HEK293T (cell line): ENCODE data around the gene ZFP62.

ENCODE experiments used
- BHLHE40 ChIP-seq: fragments of 450-650 bp; IDR thresholded peaks from 2 replicates; pipeline ENCODE4 v1.6.1; 2016; ENCODE audit warnings: mild to moderate bottlenecking, moderate library complexity, borderline replicate concordance
- LEF1 ChIP-seq: fragments of 450-650 bp; IDR thresholded peaks from 2 replicates; pipeline ENCODE4 v1.6.1; 2017; ENCODE audit warnings: mild to moderate bottlenecking, borderline replicate concordance
- NFRKB ChIP-seq: fragments of 450-650 bp; IDR thresholded peaks from 2 replicates; pipeline ENCODE4 v1.6.1; 2016; ENCODE audit warnings: mild to moderate bottlenecking, moderate library complexity
- PKNOX1 ChIP-seq: fragments of 450-650 bp; IDR thresholded peaks from 2 replicates; pipeline ENCODE4 v1.6.1; 2016
- SUZ12 ChIP-seq: fragments of 450-650 bp; IDR thresholded peaks from 2 replicates; pipeline ENCODE4 v1.6.1; 2016; ENCODE audit warnings: mild to moderate bottlenecking
- ZNF384 ChIP-seq: fragments of 450-650 bp; IDR thresholded peaks from 2 replicates; pipeline ENCODE4 v1.6.1; 2016

- TF ChIP-seq SUZ12 (no peak), ZNF384 (no peak), LEF1 (no peak), PKNOX1 (no peak), BHLHE40 (no peak), NFRKB (no peak)
These were observed 40.2 kb downstream of the ZFP62 start for GRCh38 chr5:180820788-180821321.
